Measurements from ENCODE around the gene GRM7.

The GRM7 gene

DNA sequence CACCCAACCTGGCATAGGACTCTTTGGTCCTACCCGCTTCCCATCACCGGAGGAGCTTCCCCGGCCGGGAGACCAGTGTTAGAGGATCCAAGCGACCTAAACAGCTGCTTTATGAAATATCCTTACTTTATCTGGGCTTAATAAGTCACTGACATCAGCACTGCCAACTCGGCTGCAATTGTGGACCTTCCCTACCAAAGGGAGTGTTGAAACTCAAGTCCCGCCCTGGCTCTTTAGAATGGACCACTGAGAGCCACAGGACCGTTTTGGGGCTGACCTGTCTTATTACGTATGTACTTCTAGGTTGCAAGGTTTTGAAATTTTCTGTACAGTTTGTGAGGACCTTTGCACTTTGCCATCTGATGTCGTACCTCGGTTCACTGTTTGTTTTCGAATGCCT, 879.5 kb downstream of the GRM7 start:
- DNase-seq = no peak

- no peak for DNase-seq
Measured at GRCh38 chr3:7744850-7745249, 883.9 kb downstream of the GRM7 start.

- DNase-seq = no peak
Measured at GRCh38 chr3:7745711-7746110, 884.8 kb downstream of the GRM7 start.

DNA sequence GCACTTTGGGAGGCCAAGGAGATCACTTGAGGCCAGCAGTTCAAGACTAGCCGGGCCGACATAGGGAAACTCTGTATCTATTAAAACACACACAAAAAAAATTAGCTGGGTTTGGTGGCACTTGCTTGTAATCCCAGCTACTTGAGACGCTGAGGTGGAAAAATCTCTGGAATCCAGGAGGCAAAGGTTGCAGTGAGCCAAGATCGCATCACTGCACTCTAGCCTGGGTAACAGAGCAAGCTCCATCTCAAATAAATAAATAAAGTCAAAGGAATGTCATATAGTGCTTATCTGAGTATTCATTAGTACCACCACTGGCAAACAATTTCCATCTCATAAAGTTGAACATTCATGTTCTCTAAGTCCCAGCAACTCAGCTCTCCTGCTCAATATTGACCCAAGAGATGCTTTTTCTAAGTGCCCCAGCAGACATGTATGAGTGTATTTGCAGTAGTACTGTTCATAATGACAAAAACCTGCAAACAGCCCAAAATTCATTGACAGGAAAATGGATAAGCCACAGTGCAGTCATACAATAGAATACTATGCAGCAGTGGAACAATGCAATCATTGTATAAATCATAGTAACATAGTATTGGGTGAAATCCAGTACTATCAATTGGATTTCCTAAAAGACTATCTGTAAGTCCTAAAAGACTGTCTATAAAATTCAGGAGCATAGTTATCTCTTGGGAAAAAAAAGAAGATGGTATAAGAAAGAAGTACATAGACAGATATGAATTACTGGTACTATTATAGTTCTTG, 889.2 kb downstream of the GRM7 start:
- no peak for DNase-seq

GRCh38 chr3:7752005-7752404, 891.1 kb downstream of the GRM7 start:
- no peak for DNase-seq

- DNase-seq = no peak
Measured at GRCh38 chr3:7754653-7755441, 893.9 kb downstream of the GRM7 start.

DNA sequence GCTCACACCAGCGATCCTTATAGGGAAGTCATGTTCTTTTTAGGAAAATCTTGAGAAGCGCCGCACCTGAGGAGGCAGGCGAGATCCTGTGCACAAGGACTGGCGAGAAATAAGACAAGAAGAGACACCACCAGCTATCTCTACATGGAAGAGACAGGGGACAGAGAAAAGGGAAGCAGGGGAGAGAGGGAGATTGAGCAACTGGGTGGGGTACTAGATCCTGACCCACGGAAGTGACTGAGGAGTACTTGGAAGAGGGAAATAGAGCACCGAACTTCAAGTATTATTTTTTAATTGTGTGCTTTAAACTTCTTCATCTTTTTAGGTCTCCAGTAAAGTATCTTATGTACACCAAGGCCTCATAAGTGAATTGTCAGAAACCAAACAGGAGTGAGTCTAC, 898.7 kb downstream of the GRM7 start:
- DNase-seq = no peak

- no peak for DNase-seq
Measured at GRCh38 chr3:7760718-7761117, 899.8 kb downstream of the GRM7 start.

GRCh38 chr3:7764115-7764514, 903.2 kb downstream of the GRM7 start:
- DNase-seq = no peak

- no peak for DNase-seq
Measured at GRCh38 chr3:7766530-7766929, 905.6 kb downstream of the GRM7 start.

- no peak for DNase-seq
Measured at GRCh38 chr3:7779331-7779730, 918.4 kb downstream of the GRM7 start.

- no peak for DNase-seq
Measured at GRCh38 chr3:7781395-7781794, 920.5 kb downstream of the GRM7 start.

- no peak for DNase-seq
Measured at GRCh38 chr3:7787871-7788828, 927.2 kb downstream of the GRM7 start.

GRCh38 chr3:7788881-7789280, 928.0 kb downstream of the GRM7 start:
- DNase-seq = no peak

- DNase-seq = no peak
Measured at GRCh38 chr3:7789324-7789723, 928.4 kb downstream of the GRM7 start.

GRCh38 chr3:7790141-7790540, 929.2 kb downstream of the GRM7 start:
- DNase-seq = no peak
